NCI-H1436 treated with DMSO at 0.1 percent for 48 hours (cell line): ENCODE measurements around the gene CHST11.

Source experiments
- DNase-seq: peaks from one replicate; lab custom pipeline; 2025; lab: John Stamatoyannopoulos, UW

CHST11 gene

DNA sequence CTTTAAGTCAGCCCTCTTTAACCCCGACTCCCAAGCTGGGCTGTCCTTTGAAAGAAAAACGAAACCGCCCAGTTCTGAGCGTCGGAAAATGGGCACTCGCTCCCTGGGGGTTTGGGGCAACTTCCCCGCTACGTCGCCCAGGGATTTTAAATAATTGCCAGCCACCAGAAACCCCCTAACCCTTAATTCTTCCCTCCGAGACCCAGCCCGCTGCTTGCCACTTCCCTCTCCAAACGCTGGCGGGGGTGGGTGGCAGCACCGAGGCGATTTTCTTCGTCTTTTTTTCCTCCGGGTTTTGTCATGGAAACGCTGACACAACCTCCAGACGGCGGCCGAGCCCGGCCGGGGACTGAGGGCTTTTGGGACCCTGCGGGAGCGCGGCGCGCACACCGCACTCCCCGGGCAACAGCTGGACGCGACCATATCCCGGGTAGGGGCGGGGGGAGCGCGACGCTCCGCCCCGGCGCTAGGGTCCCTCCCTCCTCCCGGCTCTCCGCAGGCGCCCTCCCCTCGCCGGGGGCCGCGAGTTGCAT, at the start of gene CHST11:
Gene CHST11 (plus strand): TSS at position 532 of the 533 bp plus-strand sequence.
- DNase-seq: peak; percentile 53

DNA sequence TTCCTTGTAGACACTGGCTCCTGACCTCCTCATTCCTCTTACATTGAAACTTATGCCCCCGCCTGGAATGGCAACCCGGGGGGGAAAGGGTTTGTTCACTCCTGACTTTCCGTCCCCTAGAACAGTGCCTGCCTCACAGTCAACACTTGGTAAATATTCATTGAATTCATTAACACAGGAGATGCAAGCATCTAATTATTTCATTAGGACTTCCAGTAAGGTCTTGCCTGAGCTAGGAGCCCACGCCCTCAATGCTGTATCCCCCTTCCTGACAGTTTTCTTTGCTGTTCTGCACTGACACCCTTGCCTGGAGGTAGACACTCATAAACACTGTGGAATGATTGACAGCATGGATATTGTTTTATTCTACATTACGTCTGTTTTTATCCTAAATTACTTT, 49.3 kb upstream of the CHST11 start:
- DNase-seq: no peak

DNA sequence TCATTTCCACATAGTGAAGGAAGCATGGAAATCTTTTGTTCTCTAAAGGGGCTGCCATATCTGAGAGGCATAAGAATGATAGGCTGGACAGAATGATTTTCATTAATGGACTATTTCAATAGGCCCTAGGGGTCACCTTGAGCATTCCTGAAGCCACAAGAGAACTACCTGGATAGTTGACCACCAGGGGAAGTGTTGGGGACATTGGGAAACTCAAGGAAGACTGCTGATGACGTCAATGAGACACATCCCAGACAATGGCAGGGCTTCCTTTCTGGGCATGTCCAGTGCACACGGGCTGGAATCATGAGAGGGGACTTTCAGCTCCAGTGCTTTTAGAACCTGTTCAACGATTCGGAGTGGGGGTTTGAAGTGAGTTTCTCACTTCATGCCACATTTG, 48.8 kb upstream of the CHST11 start:
- DNase-seq: no peak

DNA sequence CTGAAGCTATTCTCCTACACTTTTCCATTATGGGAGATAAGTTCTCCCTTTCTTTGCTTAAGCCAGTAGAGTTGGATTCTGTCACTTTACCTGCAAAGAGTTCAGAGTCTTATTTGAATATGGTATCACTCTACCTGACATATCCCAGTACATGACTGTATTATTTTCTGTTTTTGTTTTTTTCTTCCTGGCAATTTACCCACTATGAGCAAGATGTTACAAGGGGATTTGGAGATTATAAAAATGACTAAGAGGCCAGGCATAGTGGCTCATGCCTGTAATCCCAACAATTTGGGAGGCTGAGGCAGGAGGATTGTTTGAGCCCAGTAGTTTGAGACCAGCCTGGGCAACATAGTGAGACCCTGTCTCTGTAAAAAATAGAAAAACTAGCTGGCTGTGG, 46.4 kb upstream of the CHST11 start:
- DNase-seq: no peak

DNA sequence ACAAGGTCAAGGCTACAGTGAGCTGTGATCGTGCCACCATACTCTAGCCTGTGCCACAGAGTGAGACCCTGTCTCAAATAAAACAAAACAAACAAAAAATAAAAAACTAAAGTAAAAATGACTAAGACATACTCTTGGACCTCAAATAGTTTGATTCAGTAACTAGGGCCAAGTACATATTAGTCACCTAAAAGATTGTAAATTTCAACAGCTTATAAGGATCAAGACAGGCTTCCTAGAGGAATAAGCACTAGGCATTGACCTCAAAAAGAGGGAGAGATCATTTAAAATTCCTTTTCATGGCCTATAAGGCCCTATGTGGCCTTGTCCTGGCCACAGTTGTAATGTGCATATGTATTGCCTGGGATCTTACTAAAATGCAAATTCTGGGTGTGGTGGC, 46.0 kb upstream of the CHST11 start:
- DNase-seq: no peak

DNA sequence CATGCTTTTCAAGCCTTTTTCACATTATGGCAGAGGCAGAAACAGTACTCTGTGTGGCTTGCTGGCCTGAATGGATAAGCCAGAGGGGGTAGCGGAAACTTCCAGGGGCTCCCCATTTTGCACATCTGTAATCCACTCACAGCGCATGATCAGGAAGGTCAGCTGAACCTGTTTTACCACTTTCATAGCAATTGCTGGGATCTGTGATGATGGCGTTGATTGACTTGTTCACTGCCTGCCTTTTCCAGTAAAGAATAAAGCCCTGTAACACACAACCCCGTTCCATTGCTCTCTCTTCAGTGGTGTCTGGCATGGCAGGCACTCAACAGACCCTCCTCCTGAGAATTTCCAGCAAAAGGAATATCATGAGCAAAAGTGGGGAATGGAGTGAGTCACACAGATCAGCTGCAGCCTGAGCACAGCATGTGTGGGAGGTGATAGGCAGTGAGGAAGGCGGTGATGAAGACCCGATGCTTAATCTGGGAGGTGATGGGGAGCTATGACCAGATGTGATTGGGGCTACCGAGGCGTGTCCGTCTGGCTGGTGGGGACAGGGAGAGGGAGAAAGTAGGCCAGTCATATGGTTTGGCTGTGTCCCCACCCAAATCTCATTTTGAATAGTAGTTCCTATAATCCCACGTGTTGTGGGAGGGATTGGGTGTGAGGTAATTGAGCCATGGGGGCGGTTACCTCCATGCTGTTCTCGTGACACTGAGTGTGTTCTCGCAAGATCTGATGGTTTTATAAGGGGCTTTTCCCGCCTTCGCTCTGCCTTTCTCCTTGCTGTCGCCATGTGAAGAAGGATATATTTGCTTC, 44.7 kb upstream of the CHST11 start:
- no peak for DNase-seq

DNA sequence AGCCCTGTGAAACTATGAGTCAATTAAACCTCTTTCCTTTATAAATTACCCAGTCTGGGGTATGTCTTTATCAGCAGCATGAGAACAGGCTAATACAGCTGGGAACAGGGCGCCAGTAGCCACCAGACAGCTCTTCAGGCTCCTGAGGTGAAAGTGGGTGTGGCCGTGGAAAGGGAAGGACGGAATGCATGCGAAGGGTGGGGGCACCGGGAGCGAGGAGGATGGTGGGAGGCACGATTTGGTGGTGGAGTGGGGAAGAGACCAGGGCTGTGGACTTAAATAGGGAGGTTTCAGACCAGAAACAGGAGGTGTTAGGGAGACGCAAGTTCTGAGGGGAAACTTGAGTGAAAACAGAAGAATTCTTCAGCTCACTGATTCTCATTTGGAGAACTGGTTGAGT, 44.1 kb upstream of the CHST11 start:
- DNase-seq: no peak

DNA sequence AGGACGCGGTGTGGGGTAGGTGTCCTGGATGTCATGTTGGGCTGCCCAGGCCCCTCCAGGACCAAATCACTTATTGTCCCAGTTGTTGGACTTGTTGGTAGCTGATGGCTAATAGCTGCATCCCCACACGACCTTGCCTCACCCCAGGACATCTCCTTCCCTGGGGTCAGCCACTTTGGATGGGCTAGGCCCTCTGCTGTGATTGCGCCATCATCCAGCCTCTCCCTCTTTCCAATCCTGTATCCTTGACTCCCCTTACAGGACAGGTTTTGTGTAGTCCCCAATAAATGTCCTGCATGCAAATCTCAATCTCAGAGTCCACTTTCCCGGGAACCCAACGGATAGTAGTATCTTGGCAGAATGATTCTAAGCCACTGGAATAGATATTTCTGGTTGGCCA, 43.4 kb upstream of the CHST11 start:
- DNase-seq: no peak

DNA sequence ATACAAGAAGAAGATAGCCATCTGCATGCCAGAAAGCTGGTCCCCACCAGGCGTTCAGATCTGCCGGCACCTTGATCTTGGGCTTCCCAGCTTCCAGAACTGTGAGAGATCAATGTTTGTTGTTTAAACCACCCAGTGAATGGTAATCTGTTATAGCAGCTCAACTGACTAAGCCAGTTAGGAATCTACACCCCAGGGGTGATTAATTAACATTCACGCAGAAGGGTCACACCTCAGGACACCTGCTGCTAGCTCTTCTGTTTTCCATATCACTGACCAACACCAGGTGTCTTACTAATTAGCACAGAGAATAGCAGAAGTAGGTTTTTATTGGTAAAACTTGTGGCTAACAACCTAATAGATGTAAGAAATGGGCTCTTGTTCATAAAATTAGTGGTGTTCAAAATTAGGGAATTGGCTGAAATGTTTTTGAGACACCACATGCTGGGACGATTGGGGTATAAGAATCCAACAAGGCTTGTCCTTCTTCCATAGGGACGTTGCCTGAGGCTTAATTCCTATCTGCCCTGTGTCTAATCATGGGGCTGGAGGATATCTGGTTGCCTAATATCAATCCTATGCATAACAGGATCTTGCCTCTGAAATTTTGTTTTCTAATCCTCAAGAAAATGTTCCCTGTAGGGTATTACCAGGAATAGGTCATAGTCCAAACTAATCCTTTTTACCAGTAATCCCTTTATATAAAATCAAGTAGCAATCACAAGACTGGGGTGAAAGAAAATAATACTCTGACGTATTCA, 42.0 kb upstream of the CHST11 start:
- no peak for DNase-seq

DNA sequence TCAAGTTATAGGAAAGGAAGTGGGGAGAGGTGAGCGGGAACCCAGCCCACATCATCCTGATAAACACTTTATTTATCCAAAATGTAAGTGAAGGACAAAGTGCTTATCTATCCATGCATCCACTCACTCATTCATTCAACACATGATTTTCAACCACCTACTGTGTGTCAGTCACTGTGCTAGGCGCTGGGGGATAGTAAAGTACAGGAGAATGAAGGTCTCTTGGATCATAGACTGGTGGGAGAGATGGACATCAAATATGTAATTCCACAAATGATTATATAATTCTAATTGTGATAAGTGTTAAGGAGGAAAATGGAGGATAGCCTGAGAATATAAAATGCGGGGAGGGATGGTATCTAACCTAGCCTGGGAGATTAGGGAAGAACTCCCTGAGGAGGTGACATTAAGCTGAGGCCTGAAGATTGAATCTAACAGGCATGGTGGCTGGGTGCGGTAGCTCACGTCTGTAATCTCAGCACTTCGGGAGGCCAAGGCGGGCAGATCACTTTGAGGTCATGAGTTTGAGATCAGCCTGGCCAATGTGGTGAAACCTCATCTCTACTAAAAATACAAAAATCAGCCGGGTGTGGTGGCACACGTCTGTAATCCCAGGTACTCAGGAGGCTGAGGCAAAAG, 41.3 kb upstream of the CHST11 start:
- no peak for DNase-seq

DNA sequence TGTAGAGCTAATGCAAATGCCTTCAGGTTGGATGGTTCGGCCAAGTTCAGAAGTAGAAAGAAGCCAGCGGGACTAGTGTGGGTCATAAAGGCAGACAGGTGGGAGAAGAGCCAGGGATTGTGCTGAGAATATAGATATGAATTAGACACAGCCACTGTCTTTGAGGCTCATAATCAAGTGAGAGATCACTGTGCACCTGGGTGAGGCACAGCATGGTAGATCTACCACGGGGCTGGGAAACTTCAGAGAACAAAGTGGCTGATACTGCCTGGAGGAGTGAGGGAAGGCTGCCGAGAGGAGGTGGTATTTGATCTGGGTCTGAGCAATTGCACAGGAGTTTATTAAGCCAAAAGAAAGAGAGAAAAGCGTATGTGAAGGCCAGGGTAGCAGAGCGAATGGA, 40.6 kb upstream of the CHST11 start:
- no peak for DNase-seq

DNA sequence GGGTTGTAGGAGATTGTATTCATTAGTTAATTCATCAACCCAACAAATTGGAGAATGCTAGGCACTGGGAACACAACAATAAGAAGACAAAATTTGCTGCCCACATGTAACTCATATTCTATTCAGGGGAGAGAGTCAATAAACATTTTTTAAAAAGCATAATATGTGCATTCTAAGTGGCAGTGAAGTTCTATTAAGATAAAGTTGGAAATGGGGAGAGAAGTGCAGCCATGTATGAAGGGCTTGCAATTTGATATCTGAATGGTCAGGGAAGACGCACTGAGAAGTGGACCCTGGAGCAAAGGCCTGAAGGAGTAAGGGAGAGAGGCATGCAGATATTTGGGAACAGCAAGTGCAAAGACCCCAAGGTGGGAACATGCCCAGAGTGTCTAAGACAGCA, 40.2 kb upstream of the CHST11 start:
- DNase-seq: no peak

DNA sequence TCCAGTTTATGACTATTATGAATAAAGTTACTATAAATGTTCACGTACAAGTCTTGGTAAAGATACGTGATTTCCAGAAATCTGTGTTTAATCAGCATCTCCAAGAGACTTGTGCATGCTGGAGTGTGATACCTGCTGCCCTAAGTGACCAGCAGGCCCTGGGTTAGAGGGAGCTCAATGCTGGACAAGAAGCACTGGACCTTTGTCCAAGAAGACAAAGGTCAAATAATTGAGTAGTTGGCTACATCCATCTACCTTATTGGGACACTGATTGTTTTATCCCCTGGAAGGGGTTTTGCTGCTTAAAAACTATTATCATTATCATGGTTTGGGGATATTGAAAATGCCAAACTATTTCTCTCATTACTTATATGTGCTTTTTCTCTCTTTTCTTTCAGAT, 37.0 kb upstream of the CHST11 start:
- no peak for DNase-seq

DNA sequence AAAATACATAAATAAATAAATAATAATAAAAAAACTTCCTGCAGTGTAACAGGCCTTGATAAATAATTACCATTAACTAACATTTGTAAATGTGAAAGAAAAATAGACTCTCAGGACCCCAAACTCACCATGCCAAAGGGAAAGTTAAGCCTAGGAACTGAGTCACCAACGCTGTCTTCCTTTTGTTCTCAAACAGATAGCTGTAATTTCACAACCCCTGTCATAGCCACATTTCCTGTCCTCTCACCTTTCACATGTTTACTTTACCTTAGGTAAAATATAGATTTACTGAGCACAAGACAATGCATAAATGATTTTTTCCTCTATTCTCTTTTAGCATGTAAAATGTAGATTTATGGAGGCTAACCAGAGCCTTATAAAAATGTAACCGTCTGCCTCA, 35.9 kb upstream of the CHST11 start:
- no peak for DNase-seq

DNA sequence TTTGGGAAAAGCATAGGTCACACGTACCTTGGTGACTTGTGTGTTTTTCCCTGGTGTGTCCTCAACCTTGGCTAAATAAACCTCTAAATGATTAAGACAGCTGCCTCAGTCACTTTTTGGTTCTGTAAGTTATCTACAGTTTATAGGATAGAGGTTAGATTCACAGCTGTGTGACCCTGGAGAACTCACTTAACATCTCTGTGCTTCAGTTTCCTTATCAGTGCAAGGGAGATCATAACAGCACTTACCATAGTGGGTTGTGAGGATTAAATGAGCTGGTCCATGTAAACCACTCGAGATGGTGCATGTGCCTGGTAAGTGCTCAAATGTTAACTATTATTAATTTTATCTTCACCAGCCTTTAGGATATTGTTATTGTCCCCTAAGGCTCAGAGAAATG, 35.4 kb upstream of the CHST11 start:
- DNase-seq: no peak

DNA sequence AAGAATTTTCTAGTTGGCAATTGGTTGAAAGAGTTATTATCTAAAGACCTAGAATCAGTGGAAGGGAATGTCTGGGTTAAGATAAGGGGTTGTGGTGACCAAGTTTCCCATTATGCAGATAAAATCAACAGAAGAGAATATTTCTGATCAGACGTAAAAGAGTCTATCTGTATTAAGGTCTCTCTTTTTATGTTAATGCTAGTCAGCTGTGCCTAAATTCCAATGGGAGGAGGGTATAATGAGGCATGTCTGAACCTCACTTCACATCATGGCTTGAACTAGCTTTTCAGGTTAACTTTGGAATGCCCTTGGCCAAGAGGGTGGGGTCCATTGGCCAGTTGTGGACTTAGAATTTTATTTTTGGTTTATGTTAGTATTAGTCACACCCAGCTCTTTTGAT, 34.3 kb upstream of the CHST11 start:
- DNase-seq: no peak

DNA sequence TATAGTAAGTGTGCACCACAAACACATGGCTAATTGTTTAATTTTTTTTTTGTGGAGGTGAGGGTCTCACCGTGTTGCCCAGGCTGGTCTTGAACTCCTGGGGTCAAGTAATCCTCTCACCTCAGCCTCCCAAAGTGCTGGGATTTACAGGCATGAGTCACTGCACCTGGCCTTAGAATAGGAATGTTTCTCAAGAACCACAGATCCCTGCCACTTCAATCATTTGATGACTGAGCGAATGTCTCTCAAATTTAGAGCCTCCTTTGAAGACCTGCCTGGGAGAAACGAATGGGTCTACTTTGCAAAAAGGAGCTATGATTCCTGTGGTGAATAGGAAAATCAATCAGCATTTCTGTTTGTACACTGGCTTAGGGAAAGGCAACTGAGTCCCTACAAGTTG, 33.5 kb upstream of the CHST11 start:
- DNase-seq: no peak

DNA sequence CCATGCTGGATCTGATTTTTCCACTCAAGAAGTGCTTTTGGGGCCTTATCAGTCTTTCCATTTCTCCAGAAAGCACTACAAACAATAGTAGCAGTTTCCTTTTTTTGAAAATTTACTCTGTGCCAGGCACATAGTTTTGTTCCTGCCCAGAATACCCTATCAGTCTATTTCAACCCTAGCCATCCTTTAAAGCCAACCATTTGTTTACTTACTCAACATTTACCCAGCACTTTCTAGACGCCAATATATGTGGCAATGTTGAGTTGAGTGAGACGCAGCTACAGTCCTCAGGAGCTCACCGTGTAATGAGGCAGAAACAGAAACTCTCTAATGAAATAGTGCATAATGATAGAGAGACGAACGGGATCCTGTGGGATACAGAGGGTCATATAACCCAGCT, 32.9 kb upstream of the CHST11 start:
- no peak for DNase-seq

DNA sequence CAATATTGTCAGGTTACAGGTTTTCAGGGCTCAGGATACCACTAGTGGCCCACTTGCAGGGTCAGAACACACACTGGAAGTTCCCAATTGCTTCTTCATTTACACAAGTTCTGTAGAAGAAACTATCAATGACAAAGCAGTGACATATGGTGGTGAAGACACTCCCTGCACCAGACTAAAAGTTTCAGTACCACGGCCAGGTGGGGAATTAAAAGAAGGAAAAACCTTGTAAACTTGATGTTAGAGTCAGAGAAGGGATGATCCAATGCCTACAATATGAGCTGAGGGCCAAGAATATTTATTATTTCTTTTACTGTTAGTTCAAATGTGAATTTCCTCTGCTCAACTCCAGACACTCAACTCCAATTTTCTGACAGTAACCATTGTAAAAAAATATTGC, 31.8 kb upstream of the CHST11 start:
- DNase-seq: no peak

DNA sequence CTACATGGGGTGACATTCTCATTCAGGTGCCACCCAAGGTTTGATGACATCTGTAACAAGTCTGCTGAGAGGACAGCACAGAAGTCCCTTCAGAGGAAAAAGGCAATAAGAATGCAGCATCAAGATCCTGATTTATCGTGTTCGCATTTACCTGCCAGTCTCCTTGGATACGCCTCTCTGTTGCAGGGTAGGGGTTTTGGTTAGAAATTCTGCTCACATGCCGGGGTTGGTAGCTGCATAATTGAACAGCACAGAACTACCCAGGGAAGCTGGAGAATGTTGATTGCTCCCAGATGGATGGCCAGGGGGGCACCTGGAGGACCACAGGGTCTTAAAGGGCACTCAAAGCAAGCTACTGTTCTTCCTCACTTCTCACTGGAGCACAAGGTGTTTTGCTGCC, 31.1 kb upstream of the CHST11 start:
- no peak for DNase-seq

DNA sequence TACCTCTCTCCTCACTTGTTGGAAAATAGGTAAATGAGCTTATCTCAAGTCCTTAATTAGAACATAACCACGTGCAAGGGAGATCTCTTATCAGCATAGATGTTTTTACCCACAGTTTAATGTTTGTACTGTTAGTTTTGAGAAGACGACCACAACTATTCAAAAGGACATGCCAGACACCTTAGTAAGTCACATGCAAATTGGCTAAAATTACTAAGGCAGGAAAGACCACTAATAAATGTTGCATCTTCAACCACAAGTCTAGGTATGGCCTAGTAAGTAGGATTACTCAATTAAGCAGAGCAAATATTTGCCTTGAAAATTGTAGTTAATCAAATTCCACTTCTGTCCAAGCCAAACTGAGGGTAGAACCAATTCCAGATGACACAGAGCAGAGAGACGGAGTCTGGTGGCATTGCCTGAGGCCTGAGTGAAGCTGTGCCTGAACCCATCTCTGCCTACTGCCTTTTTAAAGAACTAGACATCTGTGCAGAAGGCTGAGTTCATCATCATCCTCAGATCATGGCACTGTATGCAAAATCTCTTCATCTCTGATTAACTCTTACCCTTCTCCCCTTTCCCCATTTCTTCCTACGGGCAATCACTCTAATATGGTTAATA, 29.7 kb upstream of the CHST11 start:
- DNase-seq: no peak

DNA sequence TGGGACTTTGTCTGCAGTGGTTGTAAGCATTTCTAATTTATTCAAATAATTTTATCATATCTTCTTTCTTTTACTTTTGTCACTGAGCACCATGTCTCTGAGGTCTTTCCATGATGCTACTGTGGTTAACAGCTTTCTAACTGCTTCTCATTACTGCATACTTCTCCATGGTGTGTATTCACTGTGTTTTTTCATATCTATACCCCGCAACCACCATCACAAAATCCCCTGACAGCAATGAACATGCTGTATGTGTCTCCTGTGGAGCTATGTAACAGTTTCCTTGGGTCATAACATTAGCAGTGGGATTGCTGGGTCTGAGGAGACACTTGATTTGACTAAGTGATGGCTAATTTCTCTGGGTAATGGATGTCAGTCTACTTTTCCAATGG, 29.2 kb upstream of the CHST11 start:
- DNase-seq: no peak

DNA sequence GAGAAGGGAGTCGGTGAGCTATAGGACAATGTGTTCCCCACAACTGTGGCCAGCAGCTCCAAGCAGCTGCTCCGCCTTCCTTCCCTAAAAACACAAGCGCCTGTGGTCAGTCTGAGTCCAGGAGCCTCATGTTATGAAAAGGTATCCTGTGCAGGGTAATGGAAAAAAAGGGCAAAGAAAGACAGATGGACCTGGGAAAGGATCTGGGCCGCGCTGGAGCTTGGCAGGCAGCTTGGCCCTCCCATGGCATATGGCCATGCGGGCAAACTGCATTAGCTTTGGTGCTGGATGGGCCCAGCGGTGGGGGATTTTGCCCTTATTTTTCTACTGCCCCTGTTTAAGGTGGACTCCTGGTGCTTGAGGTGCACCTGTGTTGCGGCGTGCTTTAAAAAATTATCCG, 23.7 kb upstream of the CHST11 start:
- DNase-seq: no peak
